Epithelial cell of proximal tubule (primary cell): Measurements from ENCODE around the gene C7. TPM values are rescaled to one million over a fixed set of nuclear protein-coding genes. Genes with fewer than 3 reads are reported as not detected.
"Not testable (repeated sequence)": the region's sequence is repeated elsewhere in the genome, so short reads cannot be mapped to it uniquely, and the experiment has no call there.

Experiments
- DNase-seq: peaks from one replicate; pipeline ENCODE4 v3.0.0-alpha.2; 2011; ENCODE audit warnings: low read depth
- H3K4me3 ChIP-seq: 2 replicates; pipeline ENCODE4 v1.5.1; 2011; ENCODE audit warnings: low read depth, mild to moderate bottlenecking, low read length
- total RNA-seq: library from RNA; depleted of rRNA; stranded (reverse); fragments of >200 nt; gene quantifications from 2 replicates; pipeline ENCODE4 v1.2.3, GENCODE V29; 2015
- TF ChIP-seq, protein P1 (sequence below): conservative IDR thresholded peaks from 2 replicates; pipeline ENCODE4 v1.5.1; 2012; ENCODE audit warnings: low read depth, mild to moderate bottlenecking, low read length

The C7 gene
- total RNA-seq, 1 donor from 2014 or later: not detected

GRCh38 chr5:41003670-41004376 is 94.5 kb downstream of the C7 start:
- H3K4me3 ChIP-seq: no peak overlapping the region
- TF ChIP-seq, protein P1, sequence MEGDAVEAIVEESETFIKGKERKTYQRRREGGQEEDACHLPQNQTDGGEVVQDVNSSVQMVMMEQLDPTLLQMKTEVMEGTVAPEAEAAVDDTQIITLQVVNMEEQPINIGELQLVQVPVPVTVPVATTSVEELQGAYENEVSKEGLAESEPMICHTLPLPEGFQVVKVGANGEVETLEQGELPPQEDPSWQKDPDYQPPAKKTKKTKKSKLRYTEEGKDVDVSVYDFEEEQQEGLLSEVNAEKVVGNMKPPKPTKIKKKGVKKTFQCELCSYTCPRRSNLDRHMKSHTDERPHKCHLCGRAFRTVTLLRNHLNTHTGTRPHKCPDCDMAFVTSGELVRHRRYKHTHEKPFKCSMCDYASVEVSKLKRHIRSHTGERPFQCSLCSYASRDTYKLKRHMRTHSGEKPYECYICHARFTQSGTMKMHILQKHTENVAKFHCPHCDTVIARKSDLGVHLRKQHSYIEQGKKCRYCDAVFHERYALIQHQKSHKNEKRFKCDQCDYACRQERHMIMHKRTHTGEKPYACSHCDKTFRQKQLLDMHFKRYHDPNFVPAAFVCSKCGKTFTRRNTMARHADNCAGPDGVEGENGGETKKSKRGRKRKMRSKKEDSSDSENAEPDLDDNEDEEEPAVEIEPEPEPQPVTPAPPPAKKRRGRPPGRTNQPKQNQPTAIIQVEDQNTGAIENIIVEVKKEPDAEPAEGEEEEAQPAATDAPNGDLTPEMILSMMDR: no peak
- DNase-seq: no peak

DNA sequence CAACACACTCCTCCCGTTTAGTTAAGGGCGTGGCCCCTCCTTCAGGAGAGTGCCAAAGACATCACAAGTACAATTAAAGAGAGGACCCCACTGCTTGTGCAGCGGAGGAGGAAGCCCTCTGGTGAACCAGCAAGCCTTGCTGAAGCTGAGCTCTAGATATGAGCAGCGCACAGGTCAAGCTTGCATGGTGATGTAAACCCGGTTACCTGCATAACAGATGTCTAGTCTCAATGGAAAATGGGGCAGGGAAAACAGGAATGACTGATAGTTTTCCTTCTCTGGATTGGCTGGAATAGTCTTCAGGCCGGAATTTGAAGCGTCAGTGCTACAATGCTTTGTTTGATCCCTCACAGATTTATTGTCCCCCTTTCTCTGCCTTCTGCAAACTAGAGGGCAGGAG is 95.6 kb downstream of the C7 start:
- H3K4me3 ChIP-seq: no peak overlapping the region
- DNase-seq: no peak
- TF ChIP-seq, protein P1: no peak

DNA sequence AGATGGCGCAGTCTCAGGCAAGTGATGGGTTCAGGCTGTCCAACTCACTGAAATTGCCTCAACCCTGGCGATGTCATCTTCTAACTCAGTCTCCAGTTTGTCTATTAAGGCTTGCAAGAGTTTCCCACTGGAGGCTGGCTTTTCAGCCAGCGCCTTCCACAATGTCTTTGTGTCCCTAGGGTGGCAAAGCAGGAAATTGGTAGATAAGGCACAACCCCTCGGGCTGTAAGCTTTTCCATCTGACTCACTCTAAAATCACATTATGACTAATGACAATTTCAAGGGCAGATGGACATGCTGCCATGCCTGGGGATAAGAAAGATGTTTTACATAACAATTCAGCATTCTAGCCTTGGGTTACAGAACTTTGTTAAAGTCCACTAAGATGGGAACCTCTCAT is 99.9 kb downstream of the C7 start:
- TF ChIP-seq, protein P1: no peak
- no peak overlapping the region for H3K4me3 ChIP-seq
- no peak for DNase-seq

DNA sequence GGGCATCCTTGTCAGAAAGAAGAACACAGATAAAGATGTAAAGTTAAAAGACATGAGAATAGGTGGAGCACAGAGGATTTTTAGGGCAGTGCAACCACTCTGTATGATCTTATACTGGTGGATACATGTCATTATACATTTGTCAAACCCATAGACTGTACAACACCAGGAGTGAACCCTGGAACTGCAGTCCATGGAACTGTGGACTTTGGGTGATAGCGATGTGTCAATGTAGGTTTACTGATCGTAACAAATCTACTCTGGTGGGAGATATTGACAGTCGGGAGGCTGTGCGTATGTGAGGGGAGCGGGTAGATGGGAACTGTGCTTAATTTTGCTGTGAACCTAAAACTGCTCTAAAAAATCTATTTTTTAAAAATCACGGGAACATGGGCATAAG is 101.3 kb downstream of the C7 start:
- no peak overlapping the region for H3K4me3 ChIP-seq
- TF ChIP-seq, protein P1: no peak
- no peak for DNase-seq

GRCh38 chr5:41012318-41012717 is 103.0 kb downstream of the C7 start:
- H3K4me3 ChIP-seq: no peak overlapping the region
- TF ChIP-seq, protein P1: no peak
- DNase-seq: no peak

- DNase-seq, H3K4me3 ChIP-seq: not testable (repeated sequence)
Observed at GRCh38 chr5:41022600-41022999, 113.3 kb downstream of the C7 start.

Other genes starting within 250 kb of the C7 start
- 10.3 and 36.8 TPM in 2 replicates for gene PTGER4, start 229.6 kb upstream of the C7 start, total RNA-seq
- gene TTC33, start 153.5 kb upstream of the C7 start, total RNA-seq: 7.6 and 9.8 TPM in 2 replicates
- 30.5 and 38.5 TPM in 2 replicates for gene PRKAA1, start 111.1 kb upstream of the C7 start, total RNA-seq
- gene RPL37, start 74.3 kb upstream of the C7 start, total RNA-seq: 159 and 301 TPM in 2 replicates
- 0.43 and 0.63 TPM in 2 replicates for gene CARD6, start 68.1 kb upstream of the C7 start, total RNA-seq
- gene MROH2B, start 161.8 kb downstream of the C7 start, total RNA-seq: not detected in 2 replicates